HG03439 (cell line): ENCODE data around the gene NCEH1.
"Not testable (repeated sequence)": the region's sequence is repeated elsewhere in the genome, so short reads cannot be mapped to it uniquely, and the experiment has no call there.

Source experiments
- ATAC-seq: cut with Tn5 transposase; IDR thresholded peaks from one replicate; pipeline ENCODE4 v1.9.1; 2021; ENCODE audit warnings: mild to moderate bottlenecking, moderate library complexity; ENCODE audit not compliant: unreplicated experiment

NCEH1 gene

GRCh38 chr3:172710664-172711453 is at the start of gene NCEH1:
Gene NCEH1 (minus strand): TSS chr3:172711067. CDS start chr3:172710984, 83 bp downstream.
- ATAC-seq, result peak; percentile 100

- ATAC-seq, result not testable (repeated sequence)
Measured at GRCh38 chr3:172760416-172760815, 49.5 kb upstream of the NCEH1 start.

- ATAC-seq, result no peak
Measured at GRCh38 chr3:172753125-172753524, 42.3 kb upstream of the NCEH1 start.

- ATAC-seq, result no peak
Measured at GRCh38 chr3:172752651-172753050, 41.8 kb upstream of the NCEH1 start.

- peak; percentile 11 for ATAC-seq
Measured at GRCh38 chr3:172751175-172751704, 40.4 kb upstream of the NCEH1 start.

GRCh38 chr3:172750368-172751174 is 39.7 kb upstream of the NCEH1 start, which contains the start of gene ECT2:
Gene ECT2 (plus strand): TSS chr3:172750726. CDS start chr3:172754531, 3,805 bp downstream.
- ATAC-seq, result peak; percentile 100

- ATAC-seq, result no peak
Measured at GRCh38 chr3:172750069-172750367, 39.2 kb upstream of the NCEH1 start.

GRCh38 chr3:172749230-172749965 is 38.5 kb upstream of the NCEH1 start:
- no peak for ATAC-seq

- ATAC-seq, result no peak
Measured at GRCh38 chr3:172746475-172746874, 35.6 kb upstream of the NCEH1 start.

- no peak for ATAC-seq
Measured at GRCh38 chr3:172739462-172739861, 28.6 kb upstream of the NCEH1 start.

GRCh38 chr3:172735014-172735413 is 24.1 kb upstream of the NCEH1 start:
- ATAC-seq, result no peak

GRCh38 chr3:172726380-172726779 is 15.5 kb upstream of the NCEH1 start:
- ATAC-seq, result no peak

- not testable (repeated sequence) for ATAC-seq
Measured at GRCh38 chr3:172722536-172723040, 11.7 kb upstream of the NCEH1 start.

- ATAC-seq, result no peak
Measured at GRCh38 chr3:172717493-172718088, 6.7 kb upstream of the NCEH1 start.

GRCh38 chr3:172716476-172716875 is 5.6 kb upstream of the NCEH1 start:
- ATAC-seq, result no peak

- ATAC-seq, result no peak
Measured at GRCh38 chr3:172713316-172713715, 2.4 kb upstream of the NCEH1 start.

GRCh38 chr3:172711454-172711795 is 558 bp upstream of the NCEH1 start:
- no peak for ATAC-seq

- peak; percentile 5 for ATAC-seq
Measured at GRCh38 chr3:172709774-172710663, 848 bp downstream of the NCEH1 start.

- ATAC-seq, result no peak
Measured at GRCh38 chr3:172708921-172709773, 1.7 kb downstream of the NCEH1 start.
